GM12878 (cell line): Measurements from ENCODE around the gene CFAP99. TPM values are rescaled to one million over a fixed set of nuclear protein-coding genes. Genes with fewer than 3 reads are reported as not detected.

Source experiments
- ATAC-seq: fragments of 200-7000 bp; cut with Tn5 transposase; 3 replicates; pipeline ENCODE4 v1.9.1; 2020; ENCODE audit warnings: mild to moderate bottlenecking, moderate library complexity
- BruUV-seq: library from RNA; stranded (reverse); fragments of 400-500 nt; replicated peaks from 2 replicates; lab custom pipeline; 2021; lab: Mats Ljungman, UMichigan
- CTCF ChIA-PET: fragments of 300-600 bp; sonication (Branson Sonifier 250); formaldehyde crosslinking; extraction: SDS; loops from one replicate; lab custom pipeline; 2021; ENCODE audit warnings: inconsistent platforms; lab: Yijun Ruan, JAX
- POLR2A ChIA-PET: fragments of 350-600 bp; formaldehyde crosslinking; extraction: SDS; loops from one replicate; lab custom pipeline; 2021; ENCODE audit warnings: inconsistent platforms; lab: Charles Lee
- RAD21 ChIA-PET: fragments of 300-600 bp; sonication (Branson Sonifier 250); formaldehyde crosslinking; loops from one replicate; lab custom pipeline; 2023; ENCODE audit warnings: antibody characterized with exemption; ENCODE audit not compliant: unreplicated experiment; lab: Charles Lee
- SMC1A ChIA-PET: fragments of 300-600 bp; sonication (Branson Sonifier 250); formaldehyde crosslinking; loops from one replicate; lab custom pipeline; 2023; ENCODE audit not compliant: unreplicated experiment, uncharacterized antibody; lab: Charles Lee
- DNase-seq: peaks from one replicate; pipeline ENCODE4 v3.0.0-alpha.2; 2011; ENCODE audit warnings: low read depth, low spot score
- FAIRE-seq: peaks from 3 replicates; lab custom pipeline; 2011; peaks lifted over from hg19 to GRCh38; lab: Jason Lieb, UNC
- H2AFZ ChIP-seq: 2 replicates; pipeline ENCODE4 v1.6.0; 2011; ENCODE audit warnings: low read depth, low read length, control low read depth; ENCODE audit not compliant: control insufficient read depth
- H3K27ac ChIP-seq: 2 replicates; pipeline ENCODE4 v1.5.1; 2011; ENCODE audit warnings: control low read depth; ENCODE audit not compliant: control insufficient read depth, insufficient read depth
- H3K27me3 ChIP-seq, 2 experiments: replicated peaks in 1 of 2; 2 replicates each; pipeline versions ENCODE4 v1.6.0 to v1.6.1; 2011; ENCODE audit warnings: low read length in 1 of 2; ENCODE audit not compliant: control insufficient read depth in 2 of 2, insufficient read depth in 2 of 2
- H3K36me3 ChIP-seq, 2 experiments: 2 replicates each; pipeline ENCODE4 v1.5.1; 2011; ENCODE audit warnings: low read length in 1 of 2; ENCODE audit not compliant: control insufficient read depth in 2 of 2, insufficient read depth in 2 of 2
- H3K4me1 ChIP-seq: 2 replicates; pipeline ENCODE4 v1.6.1; 2011; ENCODE audit warnings: mild to moderate bottlenecking, low read length, moderate library complexity, mixed read lengths; ENCODE audit not compliant: control insufficient read depth, insufficient read depth
- H3K4me2 ChIP-seq: 2 replicates; pipeline ENCODE4 v1.6.0; 2011; ENCODE audit warnings: control low read depth; ENCODE audit not compliant: control insufficient read depth, insufficient read depth
- H3K4me3 ChIP-seq: fragments of 200-600 bp; sonication (generic); 2 replicates; pipeline ENCODE4 v1.5.1; 2016
- H3K79me2 ChIP-seq: 2 replicates; pipeline ENCODE4 v1.6.0; 2011; ENCODE audit warnings: low read length; ENCODE audit not compliant: control insufficient read depth, insufficient read depth
- H3K9ac ChIP-seq: 2 replicates; pipeline ENCODE4 v1.8.0; 2011; ENCODE audit warnings: low read length, control low read depth, mixed read lengths; ENCODE audit not compliant: control insufficient read depth, insufficient read depth
- H3K9me3 ChIP-seq: replicated peaks from 3 replicates; pipeline ENCODE4 v1.5.1; 2011; ENCODE audit warnings: mild to moderate bottlenecking, low read length; ENCODE audit not compliant: control insufficient read depth, insufficient read depth
- H4K20me1 ChIP-seq: 2 replicates; pipeline ENCODE4 v1.6.0; 2011; ENCODE audit not compliant: control insufficient read depth, insufficient read depth
- CBFB ChIP-seq: IDR thresholded peaks from 2 replicates; pipeline ENCODE4 v1.6.1; 2016; ENCODE audit warnings: antibody characterized with exemption, low read depth
- CEBPZ ChIP-seq: fragments of 150-350 bp; IDR thresholded peaks from 2 replicates; pipeline ENCODE4 v1.6.1; 2016; ENCODE audit warnings: low read depth, low read length
- E2F8 ChIP-seq: fragments of 450-650 bp; IDR thresholded peaks from 2 replicates; pipeline ENCODE4 v1.6.1; 2018; ENCODE audit warnings: mild to moderate bottlenecking, low read depth, moderate library complexity; ENCODE audit not compliant: partially characterized antibody
- HSF1 ChIP-seq: fragments of 150-350 bp; IDR thresholded peaks from 2 replicates; pipeline ENCODE4 v1.6.1; 2014; ENCODE audit warnings: mild to moderate bottlenecking, low read depth, low read length
- IRF4 ChIP-seq: IDR thresholded peaks from 2 replicates; pipeline ENCODE4 v1.6.1; 2011; ENCODE audit warnings: low read depth, low read length
- MXI1 ChIP-seq: fragments of 150-350 bp; IDR thresholded peaks from 2 replicates; pipeline ENCODE4 v1.6.1; 2011; ENCODE audit warnings: low read depth, mild to moderate bottlenecking, inconsistent platforms, low read length, improper control_type of control experiment
- MYB ChIP-seq: fragments of 150-350 bp; IDR thresholded peaks from 2 replicates; pipeline ENCODE4 v1.6.1; 2014; ENCODE audit warnings: mild to moderate bottlenecking, low read depth, low read length, borderline replicate concordance
- NFIC ChIP-seq: IDR thresholded peaks from 2 replicates; pipeline ENCODE4 v1.6.1; 2012; ENCODE audit warnings: low read depth, mild to moderate bottlenecking, inconsistent platforms, low read length, moderate library complexity
- PML ChIP-seq: IDR thresholded peaks from 2 replicates; pipeline ENCODE4 v1.6.1; 2012; ENCODE audit warnings: low read length, inconsistent platforms
- RBBP5 ChIP-seq: fragments of 200-600 bp; sonication (generic); conservative IDR thresholded peaks from 2 replicates; pipeline ENCODE4 v1.6.1; 2016
- SIN3A ChIP-seq: IDR thresholded peaks from 2 replicates; pipeline ENCODE4 v1.6.1; 2012; ENCODE audit warnings: low read depth, low read length, improper control_type of control experiment
- SMAD5 ChIP-seq: IDR thresholded peaks from 2 replicates; pipeline ENCODE4 v1.6.1; 2016; ENCODE audit warnings: antibody characterized with exemption, low read depth
- SREBF2 ChIP-seq: IDR thresholded peaks from 2 replicates; pipeline ENCODE4 v1.6.1; 2012; ENCODE audit warnings: mild to moderate bottlenecking, low read length
- ZBTB11 ChIP-seq: fragments of 450-650 bp; formaldehyde crosslinking; IDR thresholded peaks from 2 replicates; pipeline ENCODE4 v1.5.0; 2022; ENCODE audit warnings: mild to moderate bottlenecking, missing genetic modification characterization
- ZNF384 ChIP-seq: IDR thresholded peaks from 2 replicates; pipeline ENCODE4 v1.6.1; 2012; ENCODE audit warnings: low read depth, mild to moderate bottlenecking, low read length, improper control_type of control experiment, borderline replicate concordance
- WGBS: methylation state at CpG from one replicate; pipeline ENCODE4 v1.1.6; 2016; ENCODE audit warnings: low lambda C conversion rate; ENCODE audit not compliant: insufficient replicate concordance, insufficient coverage; ENCODE audit errors: missing lambda C conversion rate; 5-methylcytosine and 5-hydroxymethylcytosine counted together
- in situ Hi-C: fragments of 300-500 bp; cut with MboI; formaldehyde crosslinking; loops from 9 replicates; pipeline ENCODE4 v1.14.3; 2018; ENCODE audit warnings: mixed read lengths
- intact Hi-C: fragments of 100-400 bp; cut with micrococcal nuclease; formaldehyde crosslinking; loops from one replicate; pipeline ENCODE4 v1.14.2; 2022; ENCODE audit not compliant: unreplicated experiment
- polyA plus RNA-seq, 11 experiments: library from polyadenylated mRNA; depleted of rRNA in 4 of 11; unstranded in 6 of 11; stranded (reverse) in 5 of 11; fragments of >200 nt; fragmentation: Nextera tagmentation in 4 of 11; fragmentation: Illumina TruSeq in 1 of 11; extraction: Ambion mirVana in 4 of 11; extraction: Trizol in 1 of 11; gene quantifications; 1 replicate in 1 of 11; 2 replicates in 10 of 11; pipeline versions ENCODE4 v1.2.1 to v1.2.3, GENCODE V29; 2011 to 2016; ENCODE audit warnings: inconsistent platforms in 2 of 11, missing spikeins in 2 of 11, low read depth in 1 of 11
- total RNA-seq, 4 experiments: library from RNA; depleted of rRNA in 3 of 4; stranded (reverse); fragments of >200 nt in 3 of 4; fragmentation: Illumina TruSeq in 1 of 4; extraction: Trizol in 1 of 4; gene quantifications; 2 replicates each; pipeline versions ENCODE4 v1.2.1 to v1.2.3, GENCODE V29; 2013 to 2021

CFAP99 gene
- total and polyA plus RNA-seq, 10 of the 15 experiments (the other 5 are each of a cell fraction or from before 2014, with no cell fraction given) = not detected

GRCh38 chr4:2385516-2385915 is 33.2 kb upstream of the CFAP99 start:
- Histone ChIP-seq H3K79me2 (no peaks in the 10 kb centered on the region), H3K27ac (no peak overlapping the region), H3K9ac (no peak overlapping the region)
- WGBS = 47% methylated on average over 8 of the region's 8 CpGs
- CTCF ChIA-PET = no interaction called here
- no peak for DNase-seq
- no peak for TF ChIP-seq E2F8
- no peak for TF ChIP-seq MXI1
- TF ChIP-seq MYB = no peak
- no peak for TF ChIP-seq NFIC
- no peak for TF ChIP-seq ZNF384
- no peak for TF ChIP-seq RBBP5
- TF ChIP-seq SIN3A = no peak
- no peak for TF ChIP-seq IRF4
- no peak for TF ChIP-seq SREBF2
- TF ChIP-seq CEBPZ = no peak
- no peak for TF ChIP-seq HSF1
- no peak for TF ChIP-seq SMAD5
- no peak for TF ChIP-seq PML
- TF ChIP-seq CBFB = no peak
- no peak for TF ChIP-seq ZBTB11
- TF ChIP-seq, all 136 proteins: peak for 0
- Histone ChIP-seq H4K20me1 (0 out of 2 replicates have a peak, but pooled peaks cover 4% of the 10 kb centered on the region), H3K4me3 (no peak overlapping the region), H2AFZ (no peak overlapping the region), H3K4me2 (no peak overlapping the region), H3K9me3 (no peaks in the 10 kb centered on the region; the same call in 2 of the 3 replicates), H3K4me1 (no peaks in the 10 kb centered on the region), H3K36me3 (no peaks in the 10 kb centered on the region), H3K27me3 (no peaks in the 10 kb centered on the region)
- ATAC-seq (no peak), FAIRE-seq (no peak)
- SMC1A ChIA-PET = no interaction called here
- no TSS peak for BruUV-seq
- intact Hi-C loops (no loop called here), in situ Hi-C loops (no loop called here)
- RAD21 ChIA-PET = no interaction called here
- POLR2A ChIA-PET = no interaction called here
